ENCODE data around the gene ZNF232.
"Not testable (repeated sequence)": the region's sequence is repeated elsewhere in the genome, so short reads cannot be mapped to it uniquely, and the experiment has no call there.

DNA sequence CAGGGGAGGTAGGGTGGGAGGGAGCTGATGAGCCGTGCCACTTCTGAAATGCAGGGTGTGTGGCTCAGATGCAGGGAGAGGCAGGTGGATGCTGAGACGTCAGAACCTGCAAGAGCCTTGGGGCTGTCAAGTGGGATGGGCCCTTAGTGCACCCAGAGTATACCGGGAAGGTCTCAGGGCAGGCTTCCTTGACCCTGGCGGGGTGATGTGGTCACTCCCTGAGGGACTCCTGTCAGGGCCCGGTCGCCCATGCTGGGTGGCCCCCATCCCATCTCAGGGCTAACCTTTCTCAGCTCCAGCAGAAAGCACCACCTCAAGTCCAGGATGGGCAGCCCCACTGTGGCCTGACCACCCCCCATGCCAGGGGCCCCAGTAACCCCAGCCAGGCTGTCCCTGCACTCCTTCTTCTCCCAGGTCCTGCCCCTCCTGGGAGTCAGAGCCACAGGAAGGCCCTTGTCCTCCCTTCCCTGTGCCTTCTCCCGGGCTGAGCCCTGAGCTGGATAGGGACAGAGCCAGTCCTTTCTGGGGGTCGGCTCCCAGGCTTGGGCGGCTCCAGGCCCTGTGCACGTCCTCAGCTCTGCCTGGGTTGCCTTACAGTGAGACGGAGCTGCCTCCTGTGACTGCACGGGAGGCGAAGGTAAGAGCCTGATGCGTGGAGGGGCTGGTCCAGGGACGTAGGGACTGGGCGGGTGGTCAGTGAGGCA is 20.3 kb upstream of the ZNF232 start:
- TF ChIP-seq, protein P1, sequence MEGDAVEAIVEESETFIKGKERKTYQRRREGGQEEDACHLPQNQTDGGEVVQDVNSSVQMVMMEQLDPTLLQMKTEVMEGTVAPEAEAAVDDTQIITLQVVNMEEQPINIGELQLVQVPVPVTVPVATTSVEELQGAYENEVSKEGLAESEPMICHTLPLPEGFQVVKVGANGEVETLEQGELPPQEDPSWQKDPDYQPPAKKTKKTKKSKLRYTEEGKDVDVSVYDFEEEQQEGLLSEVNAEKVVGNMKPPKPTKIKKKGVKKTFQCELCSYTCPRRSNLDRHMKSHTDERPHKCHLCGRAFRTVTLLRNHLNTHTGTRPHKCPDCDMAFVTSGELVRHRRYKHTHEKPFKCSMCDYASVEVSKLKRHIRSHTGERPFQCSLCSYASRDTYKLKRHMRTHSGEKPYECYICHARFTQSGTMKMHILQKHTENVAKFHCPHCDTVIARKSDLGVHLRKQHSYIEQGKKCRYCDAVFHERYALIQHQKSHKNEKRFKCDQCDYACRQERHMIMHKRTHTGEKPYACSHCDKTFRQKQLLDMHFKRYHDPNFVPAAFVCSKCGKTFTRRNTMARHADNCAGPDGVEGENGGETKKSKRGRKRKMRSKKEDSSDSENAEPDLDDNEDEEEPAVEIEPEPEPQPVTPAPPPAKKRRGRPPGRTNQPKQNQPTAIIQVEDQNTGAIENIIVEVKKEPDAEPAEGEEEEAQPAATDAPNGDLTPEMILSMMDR (IDR thresholded peaks at IDR 0.05): not testable (repeated sequence)
- not testable (repeated sequence) for TF ChIP-seq POLR2A (IDR thresholded peaks at IDR 0.05)

Measured in ovary (tissue), 3 donors.